ENCODE data around the gene MALAT1.
"Not testable (repeated sequence)": the region's sequence is repeated elsewhere in the genome, so short reads cannot be mapped to it uniquely, and the experiment has no call there.

MALAT1 gene

DNA sequence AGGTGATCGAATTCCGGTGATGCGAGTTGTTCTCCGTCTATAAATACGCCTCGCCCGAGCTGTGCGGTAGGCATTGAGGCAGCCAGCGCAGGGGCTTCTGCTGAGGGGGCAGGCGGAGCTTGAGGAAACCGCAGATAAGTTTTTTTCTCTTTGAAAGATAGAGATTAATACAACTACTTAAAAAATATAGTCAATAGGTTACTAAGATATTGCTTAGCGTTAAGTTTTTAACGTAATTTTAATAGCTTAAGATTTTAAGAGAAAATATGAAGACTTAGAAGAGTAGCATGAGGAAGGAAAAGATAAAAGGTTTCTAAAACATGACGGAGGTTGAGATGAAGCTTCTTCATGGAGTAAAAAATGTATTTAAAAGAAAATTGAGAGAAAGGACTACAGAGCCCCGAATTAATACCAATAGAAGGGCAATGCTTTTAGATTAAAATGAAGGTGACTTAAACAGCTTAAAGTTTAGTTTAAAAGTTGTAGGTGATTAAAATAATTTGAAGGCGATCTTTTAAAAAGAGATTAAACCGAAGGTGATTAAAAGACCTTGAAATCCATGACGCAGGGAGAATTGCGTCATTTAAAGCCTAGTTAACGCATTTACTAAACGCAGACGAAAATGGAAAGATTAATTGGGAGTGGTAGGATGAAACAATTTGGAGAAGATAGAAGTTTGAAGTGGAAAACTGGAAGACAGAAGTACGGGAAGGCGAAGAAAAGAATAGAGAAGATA lies at the start of gene MALAT1:
MALAT1 (plus strand) TSS at position 69 of the 736 bp plus-strand sequence.
- peak; percentile 95 for DNase-seq (ENCODE audit: low spot score)

DNA sequence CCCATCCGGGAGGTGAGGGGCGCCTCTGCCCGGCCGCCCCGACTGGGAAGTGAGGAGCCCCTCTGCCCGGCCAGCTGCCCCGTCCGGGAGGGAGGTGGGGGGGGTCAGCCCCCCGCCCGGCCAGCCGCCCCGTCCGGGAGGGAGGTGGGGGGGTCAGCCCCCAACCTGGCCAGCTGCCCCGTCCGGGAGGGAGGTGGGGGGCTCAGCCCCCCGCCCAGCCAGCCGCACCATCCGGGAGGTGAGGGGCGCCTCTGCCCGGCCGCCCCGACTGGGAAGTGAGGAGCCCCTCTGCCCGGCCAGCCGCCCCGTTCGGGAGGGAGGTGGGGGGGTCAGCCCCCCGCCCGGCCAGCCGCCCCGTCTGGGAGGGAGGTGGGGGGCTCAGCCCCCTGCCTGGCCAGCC lies 47.5 kb upstream of the MALAT1 start:
- not testable (repeated sequence) for DNase-seq (ENCODE audit: low spot score)

DNA sequence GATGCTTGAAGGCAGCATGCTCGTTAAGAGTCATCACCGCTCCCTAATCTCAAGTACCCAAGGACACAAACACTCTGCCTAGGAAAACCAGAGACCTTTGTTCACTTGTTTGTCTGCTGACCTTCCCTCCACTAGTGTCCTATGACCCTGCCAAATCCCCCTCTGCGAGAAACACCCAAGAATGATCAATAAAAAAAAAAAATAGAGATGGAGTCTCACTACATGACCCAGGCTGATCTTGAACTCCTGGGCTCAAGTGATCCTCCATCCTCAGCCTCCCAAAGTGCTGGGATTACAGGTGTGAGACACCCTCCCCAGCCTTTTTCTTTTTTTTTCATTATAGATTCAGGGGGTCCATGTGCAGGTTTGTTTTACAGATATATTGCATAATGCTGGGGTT lies 46.6 kb upstream of the MALAT1 start:
- DNase-seq (ENCODE audit: low spot score), result not testable (repeated sequence)

DNA sequence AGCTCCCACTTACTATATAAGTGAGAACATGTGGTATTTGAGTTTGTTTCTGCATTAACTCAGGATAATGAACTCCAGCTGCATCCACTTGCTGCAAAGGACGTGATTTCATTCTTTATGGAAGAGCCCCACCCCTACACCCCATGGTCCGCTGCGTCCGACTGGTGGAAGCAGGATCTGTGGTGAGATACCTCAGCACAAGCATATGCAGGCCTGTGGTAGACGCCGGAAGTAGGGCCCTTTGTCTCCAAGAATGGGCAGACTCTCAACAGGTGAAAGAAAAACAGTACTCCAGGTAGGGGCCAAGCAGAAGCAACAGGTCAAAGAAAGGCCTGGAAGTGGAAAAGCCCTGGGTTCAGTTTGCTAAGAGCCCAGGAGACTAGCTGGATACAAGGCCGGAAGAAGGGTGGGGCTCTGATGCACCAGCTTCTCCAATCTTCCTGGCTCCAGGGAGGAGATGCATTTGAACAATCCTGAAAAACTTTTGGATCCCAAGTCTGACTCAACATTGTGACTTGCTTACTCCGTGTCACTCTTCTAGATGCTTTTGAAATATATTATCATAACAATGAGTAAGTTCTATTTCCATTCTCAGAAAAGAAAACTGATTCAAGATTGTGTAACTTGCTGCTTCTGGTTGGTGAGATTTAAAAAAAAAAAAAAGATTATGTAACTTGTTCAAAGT lies 45.9 kb upstream of the MALAT1 start:
- DNase-seq (ENCODE audit: low spot score), result no peak

DNA sequence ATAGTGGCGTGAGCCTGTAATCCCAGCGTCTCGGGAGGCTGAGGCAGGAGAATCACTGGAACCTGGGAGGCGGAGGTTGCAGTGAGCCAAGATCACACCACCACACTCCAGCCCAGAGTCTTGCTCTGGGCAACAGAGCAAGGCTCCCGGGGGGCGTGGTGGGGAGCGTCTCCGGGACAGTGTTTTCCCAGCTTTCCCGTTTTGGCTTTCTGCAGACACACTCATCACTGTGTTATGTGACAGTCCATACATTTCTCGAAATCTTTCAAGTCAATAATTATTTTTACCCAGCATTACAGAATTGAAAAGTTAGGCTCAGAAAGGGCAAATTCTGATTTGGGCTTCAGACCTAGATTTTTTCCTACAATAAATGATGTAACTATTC lies 44.5 kb upstream of the MALAT1 start:
- no peak for DNase-seq (ENCODE audit: low spot score)

DNA sequence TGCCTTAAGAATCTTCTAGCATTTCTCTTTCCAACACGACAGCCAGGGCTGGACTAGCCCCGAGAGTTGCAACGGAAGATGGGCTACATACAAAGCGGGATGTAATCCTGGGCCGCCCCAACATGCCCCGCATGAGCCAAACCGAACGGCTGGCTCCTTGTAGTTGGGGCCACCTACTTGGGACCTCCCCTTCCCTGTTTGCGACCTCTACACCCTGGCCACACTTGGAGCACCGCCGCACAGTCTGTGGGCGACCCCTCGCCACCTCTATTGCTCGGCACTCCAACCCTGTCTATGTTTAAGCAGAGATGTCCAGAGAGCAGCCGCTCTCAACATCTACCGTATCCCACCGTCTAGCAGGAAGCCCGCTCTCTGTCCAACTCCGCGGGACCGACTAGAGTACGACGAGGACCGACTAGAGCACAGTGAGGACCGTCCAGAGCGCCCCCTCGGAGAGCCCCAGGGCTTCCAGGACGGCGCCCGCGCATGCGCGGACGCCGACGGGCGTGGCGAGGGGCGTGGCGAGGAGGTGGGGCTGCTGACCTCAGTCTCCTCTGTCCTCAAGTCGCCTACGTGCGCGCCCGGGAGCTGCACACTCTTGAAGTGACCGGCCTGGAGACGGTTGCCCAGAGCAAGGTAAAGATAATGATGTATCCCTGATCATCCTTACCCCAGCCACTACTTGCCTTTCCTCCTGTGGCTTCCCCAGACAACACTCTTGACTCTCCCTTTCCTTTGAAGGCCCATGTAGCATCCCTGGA lies 44.0 kb upstream of the MALAT1 start:
- DNase-seq (ENCODE audit: low spot score), result peak; percentile 87

DNA sequence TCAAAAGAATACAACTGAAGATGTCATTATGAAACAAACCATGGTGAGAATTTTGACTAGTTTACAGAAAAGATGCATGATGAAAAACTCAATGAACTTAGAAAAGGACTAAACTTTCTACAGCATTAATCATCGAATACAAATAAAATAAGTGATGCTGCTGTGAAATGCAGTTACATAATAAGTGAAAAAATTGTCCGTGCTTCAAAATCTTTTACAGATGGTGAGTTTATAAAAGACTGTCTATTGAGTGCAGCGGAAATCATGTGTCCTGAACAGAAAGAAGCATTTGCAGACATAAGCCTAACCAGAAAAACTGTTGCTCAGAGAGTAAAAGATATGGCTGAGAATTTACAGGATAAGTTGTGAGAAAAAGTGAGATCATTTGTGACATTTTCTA lies 42.4 kb upstream of the MALAT1 start:
- DNase-seq (ENCODE audit: low spot score), result no peak

DNA sequence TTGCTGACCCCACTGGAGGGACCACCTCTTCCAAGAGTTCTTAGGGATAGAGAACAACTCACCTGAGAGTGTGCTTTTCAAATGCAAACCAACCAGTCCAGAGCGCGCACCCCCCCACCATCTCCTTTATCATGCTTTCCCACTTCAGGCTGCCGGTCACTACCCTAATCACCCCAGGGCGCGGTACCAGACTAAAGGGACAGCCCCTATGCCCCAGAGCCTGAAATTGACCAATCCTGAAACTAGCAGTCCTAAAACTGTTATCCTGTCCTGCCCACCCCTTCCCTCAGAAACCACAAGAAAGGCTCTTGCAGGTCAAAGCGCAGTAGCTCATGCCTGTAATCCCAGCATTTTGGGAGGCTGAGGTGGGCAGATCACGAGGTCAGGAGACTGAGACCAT lies 39.3 kb upstream of the MALAT1 start:
- no peak for DNase-seq (ENCODE audit: low spot score)

DNA sequence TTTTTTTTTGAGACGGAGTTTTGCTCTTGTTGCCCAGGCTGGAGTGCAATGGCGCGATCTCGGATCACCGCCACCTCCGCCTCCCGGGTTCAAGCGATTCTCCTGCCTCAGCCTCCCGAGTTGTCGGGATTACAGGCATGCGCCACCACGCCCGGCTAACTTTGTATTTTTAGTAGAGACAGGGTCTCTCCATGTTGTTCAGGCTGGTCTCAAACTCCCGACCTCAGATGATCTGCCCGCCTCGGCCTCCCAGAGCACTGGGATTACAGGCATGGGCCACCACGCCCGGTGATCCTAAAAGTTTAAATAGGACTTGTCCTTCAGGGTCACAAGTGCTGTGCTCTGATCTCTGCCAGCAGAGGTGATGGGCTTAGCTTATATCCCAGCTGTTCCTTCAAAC lies 33.4 kb upstream of the MALAT1 start:
- DNase-seq (ENCODE audit: low spot score), result not testable (repeated sequence)

DNA sequence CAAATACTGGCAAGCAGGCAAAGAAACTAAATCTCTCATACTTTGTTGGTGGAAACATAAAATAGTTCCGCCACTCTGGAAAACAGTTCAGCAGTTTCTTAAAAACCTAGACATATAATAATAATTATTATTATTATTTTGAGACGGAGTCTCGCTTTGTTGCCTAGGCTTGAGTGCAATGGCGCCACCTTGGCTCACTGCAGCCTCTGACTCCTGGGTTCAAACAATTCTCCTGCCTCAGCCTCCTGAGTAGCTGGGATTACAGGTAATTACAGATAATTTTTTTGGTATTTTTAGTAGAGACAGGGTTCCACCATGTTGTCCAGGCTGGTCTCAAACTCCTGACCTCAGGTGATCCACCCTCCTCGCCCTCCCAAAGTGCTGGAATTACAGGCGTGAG lies 31.5 kb upstream of the MALAT1 start:
- DNase-seq (ENCODE audit: low spot score), result not testable (repeated sequence)

DNA sequence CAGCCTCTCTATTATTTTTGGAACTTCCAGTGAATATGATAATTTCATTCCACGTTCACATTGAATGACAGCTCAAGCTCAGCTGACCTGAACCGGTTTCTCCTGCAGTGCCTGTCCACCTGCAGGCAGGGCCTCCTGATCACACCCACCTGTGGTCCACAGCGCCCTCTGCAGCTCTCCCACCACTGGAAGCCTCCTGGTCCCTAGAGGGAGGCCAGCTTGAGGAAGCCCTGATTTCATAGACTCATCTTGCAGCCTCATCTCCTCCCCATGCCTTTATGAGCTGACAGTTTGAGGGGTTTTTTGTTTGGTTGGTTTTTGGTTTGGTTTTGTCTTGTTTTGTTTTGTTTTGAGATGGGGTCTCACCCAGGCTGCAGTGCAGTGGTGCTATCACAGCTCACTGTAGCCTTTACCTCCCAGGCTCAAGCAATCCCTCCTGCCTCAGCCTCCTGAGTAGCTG lies 29.9 kb upstream of the MALAT1 start:
- peak; percentile 60 for DNase-seq (ENCODE audit: low spot score)

DNA sequence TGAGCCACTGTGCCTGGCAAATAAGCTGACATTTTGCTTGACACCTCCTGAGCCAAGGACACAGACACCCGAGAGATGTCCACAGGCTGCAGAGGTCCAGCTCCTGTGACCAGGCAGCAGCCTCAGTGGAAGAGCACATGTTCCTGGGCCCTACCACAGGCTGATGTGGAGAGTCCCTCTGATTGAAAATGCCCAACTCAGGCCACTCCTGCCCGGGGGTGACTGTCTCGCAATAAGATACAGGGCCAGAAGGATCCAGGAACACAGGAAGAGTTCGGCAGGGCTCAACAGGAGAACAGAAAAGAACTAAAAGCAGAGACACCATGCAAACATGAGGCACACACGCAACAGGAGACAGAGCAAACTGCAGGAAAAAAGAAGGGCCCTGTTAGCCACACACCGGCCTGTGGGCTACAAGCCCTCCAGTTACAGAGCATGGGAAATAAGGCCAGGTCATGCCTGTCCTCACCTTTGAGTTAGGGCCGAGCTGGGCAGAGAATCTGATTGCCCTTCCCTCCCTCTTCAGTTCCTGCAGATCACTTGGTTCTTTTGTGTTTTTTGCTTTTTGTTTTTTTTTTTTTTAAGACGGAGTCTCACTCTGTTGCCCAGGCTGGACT lies 28.3 kb upstream of the MALAT1 start:
- DNase-seq (ENCODE audit: low spot score), result no peak

DNA sequence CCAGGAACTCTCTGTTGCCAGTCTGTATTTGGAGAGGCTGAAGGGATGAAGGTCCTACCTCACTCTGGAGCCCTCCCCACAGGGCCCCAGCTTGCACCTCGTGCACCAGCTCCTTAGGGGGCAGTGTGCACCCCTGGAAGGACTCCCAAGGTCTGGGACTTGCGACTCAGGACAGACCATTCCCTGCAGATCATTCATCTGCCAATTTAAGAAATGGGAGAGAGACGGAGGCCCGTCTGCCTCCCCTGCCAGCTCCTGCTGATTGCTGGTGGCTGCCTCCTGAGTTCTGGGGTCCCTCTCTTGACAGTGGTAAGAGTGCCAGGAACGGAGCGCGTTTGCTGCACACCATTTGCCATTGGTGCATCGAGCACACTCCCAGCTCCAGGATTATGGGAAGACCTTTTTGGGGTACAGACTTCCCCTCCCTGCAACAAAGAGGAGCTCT lies 27.4 kb upstream of the MALAT1 start:
- peak; percentile 64 for DNase-seq (ENCODE audit: low spot score)

DNA sequence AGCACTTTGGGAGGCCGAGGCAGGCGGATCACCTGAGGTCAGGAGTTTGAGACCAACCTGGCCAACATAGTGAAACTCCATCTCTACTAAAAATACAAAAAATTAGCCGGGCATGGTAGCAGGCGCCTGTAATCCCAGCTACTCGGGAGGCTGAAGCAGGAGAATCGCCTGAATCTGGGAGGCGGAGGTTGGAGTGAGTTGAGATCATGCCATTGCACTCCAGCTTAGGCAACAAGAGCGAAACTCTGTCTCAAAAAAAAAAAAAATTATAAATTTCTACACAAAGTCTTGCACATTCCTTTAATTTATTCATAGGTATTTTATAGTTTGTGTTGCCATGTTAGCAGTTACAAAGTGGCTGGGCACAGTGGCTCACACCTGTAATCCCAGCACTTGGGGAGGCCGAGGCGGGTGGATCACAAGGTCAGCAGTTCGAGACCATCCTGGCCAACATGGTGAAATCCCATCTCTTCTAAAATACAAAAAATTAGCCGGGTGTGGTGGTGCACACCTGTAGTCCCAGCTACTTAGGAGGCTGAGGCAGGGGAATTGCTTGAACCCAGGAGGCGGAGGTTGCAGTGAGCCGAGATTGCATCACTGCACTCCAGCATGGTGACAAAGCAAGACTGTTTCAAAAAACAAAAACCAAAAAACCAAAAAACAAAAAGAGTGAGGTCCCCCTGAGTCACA lies 26.1 kb upstream of the MALAT1 start:
- not testable (repeated sequence) for DNase-seq (ENCODE audit: low spot score)

DNA sequence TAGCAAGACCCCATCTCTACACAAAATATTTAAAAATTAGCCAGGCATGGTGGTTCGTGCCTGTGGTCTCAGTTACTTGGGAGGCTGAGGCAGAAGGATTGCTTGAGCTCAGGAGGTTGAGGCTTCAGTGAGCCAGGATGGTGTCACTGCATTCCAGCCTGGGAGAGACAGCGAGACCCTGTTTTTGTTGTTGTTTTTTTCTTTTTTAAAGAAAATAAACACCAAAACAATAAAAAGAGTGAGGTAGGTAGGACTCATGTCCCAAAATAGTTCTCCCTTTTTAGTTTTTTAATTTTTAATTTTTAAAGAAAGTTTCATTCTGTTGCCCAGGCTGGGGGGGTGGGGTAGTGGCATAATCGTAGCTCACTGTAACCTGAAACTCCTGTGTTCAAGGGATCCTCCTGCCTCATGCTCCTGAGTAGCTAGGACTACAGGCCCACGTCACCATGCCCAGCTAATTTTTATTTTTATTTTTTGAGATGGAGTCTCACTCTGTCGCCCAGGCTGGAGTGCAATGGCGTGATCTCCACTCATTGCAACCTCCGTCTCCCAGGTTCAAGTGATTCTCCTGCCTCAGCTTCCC lies 25.5 kb upstream of the MALAT1 start:
- no peak for DNase-seq (ENCODE audit: low spot score)

DNA sequence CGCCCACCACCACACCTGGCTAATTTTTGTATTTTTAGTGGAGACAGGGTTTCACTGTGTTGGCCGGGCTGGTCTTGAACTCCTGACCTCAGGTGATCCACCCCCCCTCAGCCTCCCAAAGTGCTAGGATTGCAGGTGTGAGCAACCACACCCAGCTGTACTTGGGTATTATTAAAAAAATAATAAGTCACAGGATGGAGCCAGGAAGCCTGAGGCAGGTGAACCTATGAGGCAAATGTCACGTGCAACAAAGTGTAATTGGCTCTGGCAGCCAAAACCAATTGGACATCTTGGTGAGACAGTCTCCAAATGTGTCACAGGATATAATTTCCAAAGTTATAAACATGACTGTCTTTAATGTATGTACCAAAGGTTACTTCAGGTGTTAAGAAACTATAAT lies 24.0 kb upstream of the MALAT1 start:
- no peak for DNase-seq (ENCODE audit: low spot score)

DNA sequence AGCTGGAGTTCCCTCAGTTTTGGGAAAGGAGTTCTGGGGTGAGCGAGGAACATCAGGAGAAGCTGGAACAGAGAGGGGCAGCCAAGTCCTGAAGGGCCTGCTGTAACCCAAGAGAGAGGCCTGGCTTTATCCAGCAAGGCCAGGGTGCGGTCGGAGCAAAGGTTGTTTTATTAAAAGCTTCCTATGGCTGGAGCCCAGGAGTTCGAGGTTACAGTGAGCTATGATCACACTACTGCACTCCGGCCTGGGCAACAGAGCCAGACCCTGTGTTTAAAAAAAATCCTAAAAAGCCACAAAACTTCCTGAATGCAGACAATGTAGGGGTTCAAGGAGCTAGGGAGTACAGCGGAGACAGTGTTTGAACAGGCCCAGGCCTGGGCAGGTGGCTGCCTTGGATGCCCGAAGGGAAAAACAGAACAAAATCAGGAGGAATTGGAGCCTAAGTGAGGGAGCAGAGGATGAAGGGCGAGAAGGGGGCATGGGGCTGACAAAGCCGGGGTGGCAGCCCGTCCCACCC lies 22.2 kb upstream of the MALAT1 start:
- no peak for DNase-seq (ENCODE audit: low spot score)

DNA sequence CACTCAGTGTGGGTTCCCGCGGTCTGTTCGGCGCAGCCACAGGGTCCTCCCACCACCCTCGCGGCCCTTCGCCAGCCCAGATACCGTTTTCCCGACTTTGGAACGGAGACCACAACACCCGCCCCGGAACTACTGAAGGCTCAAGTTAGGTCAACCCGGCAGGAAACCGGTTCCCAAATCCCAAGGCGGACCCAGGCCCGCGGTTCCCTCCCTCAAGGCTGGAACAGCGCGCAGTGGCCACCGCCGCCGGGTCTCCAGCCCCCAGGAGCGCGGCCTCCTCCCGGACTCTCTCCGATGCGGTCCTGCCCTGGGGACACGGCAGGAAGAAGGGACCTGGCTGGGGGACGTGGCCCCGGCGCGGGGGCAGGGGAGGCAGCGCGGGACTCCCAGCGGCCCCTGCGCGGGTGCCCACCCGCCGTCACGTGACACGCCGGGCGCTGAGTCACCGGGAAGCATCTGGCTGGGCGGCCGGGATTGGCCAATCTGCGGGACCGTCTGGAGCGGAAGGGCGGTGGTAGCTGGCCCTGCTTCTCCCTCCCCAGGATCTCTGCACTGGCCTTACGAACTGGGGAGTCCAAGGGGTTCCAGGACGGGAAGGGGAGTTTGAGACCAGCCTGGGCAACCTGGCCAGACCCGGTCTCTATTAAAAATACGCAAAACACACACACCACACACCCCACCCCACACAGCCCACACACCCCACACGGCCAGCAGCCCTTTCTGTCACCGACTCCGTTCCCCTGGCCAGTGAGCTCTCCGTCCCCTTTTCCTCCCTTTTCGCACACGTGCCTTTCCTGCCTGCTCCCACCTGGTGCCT lies 21.5 kb upstream of the MALAT1 start:
- DNase-seq (ENCODE audit: low spot score), result peak; percentile 95

DNA sequence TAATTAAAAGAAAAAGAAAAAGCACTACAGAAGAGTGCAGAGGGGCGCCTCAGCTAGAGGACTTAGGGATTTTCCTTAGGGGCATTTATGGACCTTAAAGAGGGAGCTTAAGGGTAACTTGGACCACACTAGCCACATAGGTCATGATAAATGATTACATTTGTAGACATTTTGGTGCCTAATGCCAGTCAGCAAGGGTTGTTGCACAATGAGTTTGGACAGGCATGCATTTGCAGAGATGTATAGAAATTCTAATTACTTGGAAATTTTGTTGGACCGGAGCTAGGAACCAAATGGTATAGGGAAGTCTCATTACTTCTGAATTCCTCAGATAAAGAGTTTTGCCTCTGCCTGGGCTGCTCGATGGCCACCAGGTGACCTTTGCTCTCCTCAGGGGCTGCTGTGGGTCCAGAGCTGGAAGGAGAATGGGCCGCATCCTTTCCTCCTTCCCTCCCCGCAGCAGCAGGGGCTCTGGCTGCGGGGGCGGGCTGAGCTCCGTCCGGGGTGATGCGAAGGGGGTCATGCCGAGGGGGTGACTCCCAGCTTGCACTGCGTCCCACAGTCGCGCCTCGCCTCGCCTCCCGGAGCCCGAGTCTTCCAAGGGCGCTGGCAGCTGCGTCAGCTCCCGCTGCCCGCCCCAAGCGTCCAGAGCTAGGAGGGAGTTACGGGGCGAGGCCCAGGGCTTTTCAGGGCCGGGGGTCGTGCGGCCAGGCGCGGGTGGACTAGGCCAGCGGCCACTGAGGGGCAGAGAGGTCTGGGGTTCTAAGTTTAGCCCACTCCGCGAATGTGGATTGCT lies 20.3 kb upstream of the MALAT1 start:
- no peak for DNase-seq (ENCODE audit: low spot score)
